A673 (cell line): Measurements from ENCODE around the gene STT3B. TPM values are rescaled to one million over a fixed set of nuclear protein-coding genes. Genes with fewer than 3 reads are reported as not detected.
"Not testable (repeated sequence)": the region's sequence is repeated elsewhere in the genome, so short reads cannot be mapped to it uniquely, and the experiment has no call there.

Experiments used
- BruUV-seq: library from RNA; stranded (reverse); fragments of 400-500 nt; replicated peaks from 2 replicates; lab custom pipeline; 2021; lab: Mats Ljungman, UMichigan
- CTCF ChIA-PET: fragments of 300-600 bp; sonication (Branson Sonifier 250); formaldehyde crosslinking; loops from one replicate; lab custom pipeline; 2022; ENCODE audit warnings: antibody characterized with exemption; lab: Charles Lee
- POLR2A ChIA-PET: fragments of 300-600 bp; sonication (Branson Sonifier 250); formaldehyde crosslinking; loops from one replicate; lab custom pipeline; 2022; ENCODE audit warnings: antibody characterized with exemption; ENCODE audit not compliant: low non-redundant PET; lab: Charles Lee
- DNase-seq: peaks from one replicate; pipeline ENCODE4 v3.0.0-alpha.2; 2015; ENCODE audit warnings: low spot score
- H3K27ac ChIP-seq: fragments of 200-600 bp; sonication (generic); 2 replicates; pipeline ENCODE4 v1.5.1; 2016; ENCODE audit warnings: mixed run types, low read depth, mild to moderate bottlenecking, mixed read lengths, antibody characterized with exemption, low read length; ENCODE audit not compliant: poor library complexity, severe bottlenecking
- H3K27me3 ChIP-seq: fragments of 200-600 bp; sonication (generic); replicated peaks from 2 replicates; pipeline ENCODE4 v1.6.1; 2017; ENCODE audit warnings: mixed run types, low read depth, mild to moderate bottlenecking, mixed read lengths, antibody characterized with exemption, low read length; ENCODE audit not compliant: insufficient read depth, poor library complexity
- H3K36me3 ChIP-seq: fragments of 200-600 bp; sonication (generic); 2 replicates; pipeline ENCODE4 v1.6.1; 2016; ENCODE audit warnings: mixed run types, mild to moderate bottlenecking, mixed read lengths, antibody characterized with exemption, low read length; ENCODE audit not compliant: insufficient read depth, poor library complexity, severe bottlenecking
- H3K4me1 ChIP-seq: fragments of 200-600 bp; sonication (generic); 2 replicates; pipeline ENCODE4 v1.6.1; 2017; ENCODE audit warnings: mixed run types, mild to moderate bottlenecking, mixed read lengths, antibody characterized with exemption, low read length; ENCODE audit not compliant: insufficient read depth, poor library complexity, severe bottlenecking
- H3K4me3 ChIP-seq: fragments of 200-600 bp; sonication (generic); 2 replicates; pipeline ENCODE4 v1.5.1; 2016; ENCODE audit warnings: low read depth, mixed run types, mild to moderate bottlenecking, mixed read lengths, low read length; ENCODE audit not compliant: poor library complexity, severe bottlenecking
- H3K9me3 ChIP-seq: fragments of 200-600 bp; sonication (generic); 2 replicates; pipeline ENCODE4 v1.6.1; 2016; ENCODE audit warnings: mixed run types, low read depth, mild to moderate bottlenecking, mixed read lengths, antibody characterized with exemption, low read length; ENCODE audit not compliant: poor library complexity, severe bottlenecking
- CTCF ChIP-seq: fragments of 300-800, 200-600 bp; sonication (generic); conservative IDR thresholded peaks from 2 replicates; pipeline ENCODE4 v1.5.1; 2017; ENCODE audit warnings: low read depth, mild to moderate bottlenecking, antibody characterized with exemption, low read length, moderate library complexity, mixed read lengths
- EZH2 ChIP-seq: fragments of 200-600 bp; sonication (generic); IDR thresholded peaks from 2 replicates; pipeline ENCODE4 v1.6.1; 2017; ENCODE audit warnings: borderline replicate concordance, low read depth, mild to moderate bottlenecking, mixed read lengths, antibody characterized with exemption, low read length; ENCODE audit not compliant: poor library complexity, severe bottlenecking
- intact Hi-C: fragments of 100-400 bp; cut with micrococcal nuclease; formaldehyde crosslinking; loops from one replicate; pipeline ENCODE4 v1.10.0; 2022; ENCODE audit not compliant: unreplicated experiment
- total RNA-seq: library from RNA; stranded (reverse); gene quantifications from 2 replicates; pipeline ENCODE4 v1.2.3, GENCODE V29; 2021

Gene STT3B
- total RNA-seq, 1 experiment from 2014 or later, result 137 TPM

GRCh38 chr3:31503456-31503855, 29.3 kb upstream of the STT3B start:
- Histone ChIP-seq H3K4me3 (no peak overlapping the region), H3K27me3 (no peaks in the 10 kb centered on the region), H3K36me3 (no peaks in the 10 kb centered on the region), H3K27ac (no peak overlapping the region), H3K4me1 (peaks cover 7% of the 10 kb centered on the region), H3K9me3 (no peaks in the 10 kb centered on the region)
- peak; percentile 31 for DNase-seq
- TF ChIP-seq EZH2 (no peak), CTCF (no peak)
- ChIA-PET CTCF (no interaction called here), POLR2A (no interaction called here)
- intact Hi-C loops, result no loop called here
- BruUV-seq, result no TSS peak

- intact Hi-C loops, result no loop called here
- Histone ChIP-seq H3K4me3 (no peak overlapping the region), H3K27ac (no peak overlapping the region), H3K36me3 (no peaks in the 10 kb centered on the region), H3K9me3 (no peaks in the 10 kb centered on the region), H3K27me3 (no peaks in the 10 kb centered on the region), H3K4me1 (peaks cover 7% of the 10 kb centered on the region)
- POLR2A ChIA-PET, result no interaction called here
- BruUV-seq, result no TSS peak
- CTCF ChIA-PET, result no interaction called here
- no peak for TF ChIP-seq EZH2
- no peak for TF ChIP-seq CTCF
- no peak for DNase-seq
Observed at GRCh38 chr3:31504230-31504629, 28.5 kb upstream of the STT3B start.

DNA sequence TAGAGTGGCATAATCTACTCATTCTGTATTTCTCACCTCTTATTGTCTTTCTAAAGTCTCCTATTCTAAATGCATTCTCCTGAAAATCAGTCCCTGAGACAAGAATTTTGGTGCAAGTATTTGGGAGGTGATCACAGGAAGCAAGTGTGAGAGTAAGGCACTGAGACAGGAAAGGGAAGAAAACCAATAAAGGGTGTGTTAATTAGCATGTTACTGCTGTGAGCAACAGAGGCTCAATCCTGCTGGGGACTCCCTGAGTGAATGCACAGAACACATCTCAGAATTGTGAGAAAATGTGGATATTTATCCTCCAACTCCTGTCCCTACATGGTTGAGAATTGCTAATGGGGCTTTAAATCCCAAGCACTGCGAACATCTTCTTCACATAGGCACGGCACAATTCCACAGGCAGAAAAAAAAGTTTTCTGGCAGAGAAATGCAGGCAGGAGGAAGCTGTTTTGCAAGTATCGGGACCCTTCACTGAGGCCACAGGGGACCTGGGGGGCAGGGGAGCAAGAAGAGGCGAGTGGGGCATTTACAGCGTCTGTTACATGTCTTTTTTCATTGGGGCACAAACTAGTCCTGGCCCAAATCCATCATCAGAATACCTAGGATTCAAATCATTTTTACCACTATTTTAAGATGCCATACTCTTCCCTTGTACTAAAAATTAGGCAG, 27.2 kb upstream of the STT3B start:
- ChIA-PET POLR2A (interaction anchor here (0.7 kb wide), 1 partner anchor 719 kb away, joined by 4 read pairs; no protein-coding TSS in a partner anchor), CTCF (no interaction called here)
- intact Hi-C loops, result no loop called here
- Histone ChIP-seq H3K4me1 (peaks cover 7% of the 10 kb centered on the region), H3K4me3 (no peak overlapping the region), H3K27me3 (no peaks in the 10 kb centered on the region), H3K9me3 (no peaks in the 10 kb centered on the region), H3K27ac (no peak overlapping the region), H3K36me3 (no peaks in the 10 kb centered on the region)
- TF ChIP-seq CTCF (no peak), EZH2 (no peak)
- BruUV-seq, result no TSS peak
- peak; percentile 24 for DNase-seq

GRCh38 chr3:31506515-31506914, 26.2 kb upstream of the STT3B start:
- BruUV-seq, H3K9me3 ChIP-seq, H3K4me3 ChIP-seq, CTCF ChIA-PET, POLR2A ChIA-PET, intact Hi-C loops, H3K27me3 ChIP-seq, H3K4me1 ChIP-seq, H3K36me3 ChIP-seq, DNase-seq, H3K27ac ChIP-seq: not testable (repeated sequence)
